ENCODE measurements around the gene LCTL. TPM values are rescaled to one million over a fixed set of nuclear protein-coding genes. Genes with fewer than 3 reads are reported as not detected.

LCTL gene
- total RNA-seq, 2 donors from 2014 or later, result not detected

- no peak for TF ChIP-seq CTCF (IDR thresholded peaks at IDR 0.05)
- Histone ChIP-seq H3K36me3 (no peaks in the 10 kb centered on the region), H3K4me3 (no peak overlapping the region), H3K27me3 (no peaks in the 10 kb centered on the region), H3K27ac (no peak overlapping the region), H3K9me3 (no peaks in the 10 kb centered on the region), H3K4me1 (peaks cover 0 to 8% of the 10 kb centered on the region in 2 donors)
- no peak for DNase-seq (ENCODE audit: low spot score)
These were observed 3.8 kb upstream of the LCTL start for GRCh38 chr15:66569461-66570137.

GRCh38 chr15:66567897-66568296 lies 2.1 kb upstream of the LCTL start:
- Histone ChIP-seq H3K4me1 (peaks cover 0 to 8% of the 10 kb centered on the region in 2 donors), H3K4me3 (no peak overlapping the region), H3K9me3 (no peaks in the 10 kb centered on the region), H3K27me3 (no peaks in the 10 kb centered on the region), H3K27ac (no peak overlapping the region), H3K36me3 (no peaks in the 10 kb centered on the region)
- TF ChIP-seq CTCF (IDR thresholded peaks at IDR 0.05), result no peak
- DNase-seq (ENCODE audit: low spot score), result no peak

GRCh38 chr15:66566963-66567531 lies 1.2 kb upstream of the LCTL start:
- Histone ChIP-seq H3K36me3 (no peaks in the 10 kb centered on the region), H3K4me1 (peaks cover 0 to 8% of the 10 kb centered on the region in 2 donors), H3K9me3 (no peaks in the 10 kb centered on the region), H3K27me3 (no peaks in the 10 kb centered on the region), H3K27ac (no peak overlapping the region), H3K4me3 (no peak overlapping the region)
- peak; percentile 60 to 78 for TF ChIP-seq CTCF (IDR thresholded peaks at IDR 0.05)
- DNase-seq (ENCODE audit: low spot score), result no peak

GRCh38 chr15:66565141-66565641 lies 607 bp downstream of the LCTL start:
- Histone ChIP-seq H3K36me3 (no peaks in the 10 kb centered on the region), H3K9me3 (no peaks in the 10 kb centered on the region), H3K4me1 (peaks cover 0 to 8% of the 10 kb centered on the region in 2 donors), H3K4me3 (no peak overlapping the region), H3K27me3 (no peaks in the 10 kb centered on the region), H3K27ac (no peak overlapping the region)
- no peak for TF ChIP-seq CTCF (IDR thresholded peaks at IDR 0.05)
- DNase-seq (ENCODE audit: low spot score), result peak; percentile 51

GRCh38 chr15:66564136-66565041 lies 1.4 kb downstream of the LCTL start:
- H3K27ac ChIP-seq, result no peak overlapping the region
- no peaks in the 10 kb centered on the region for H3K36me3 ChIP-seq
- H3K4me1 ChIP-seq, result peaks cover 0 to 8% of the 10 kb centered on the region in 2 donors
- no peaks in the 10 kb centered on the region for H3K27me3 ChIP-seq
- H3K9me3 ChIP-seq, result no peaks in the 10 kb centered on the region
- peak; percentile 34 for DNase-seq (ENCODE audit: low spot score)
- TF ChIP-seq CTCF (IDR thresholded peaks at IDR 0.05), result no peak
- no peak overlapping the region for H3K4me3 ChIP-seq

All from right atrium auricular region (tissue), 2 donors.